ENCODE data around the gene SRSF4.

GRCh38 chr1:29196863-29197589 is 15.3 kb upstream of the SRSF4 start:
- TF ChIP-seq CTCF (conservative IDR thresholded peaks at IDR 0.05; ENCODE audit: low read depth, low read length): no peak
- no peak for TF ChIP-seq EZH2 (IDR thresholded peaks at IDR 0.05; ENCODE audit: low read length, unreplicated experiment)
